Esophagus squamous epithelium (tissue), 5 donors: ENCODE data around the gene KRT72. TPM values are rescaled to one million over a fixed set of nuclear protein-coding genes. Genes with fewer than 3 reads are reported as not detected.

ENCODE experiments used
- DNase-seq: peaks from one replicate; lab custom pipeline; 2025; lab: John Stamatoyannopoulos, UW
- H3K27ac ChIP-seq, 4 donors: fragments of 200-600 bp; sonication (generic); one replicate each; pipeline ENCODE4 v1.5.1; 2016 to 2019; ENCODE audit warnings: mild to moderate bottlenecking in 1 of 4
- H3K27me3 ChIP-seq, 4 donors: fragments of 200-600 bp; sonication (generic); 1 replicate in 3 of 4; 2 replicates in 1 of 4; pipeline versions ENCODE4 v1.5.1 to v1.6.0; 2017 to 2021; ENCODE audit warnings: antibody characterized with exemption in 1 of 4
- H3K36me3 ChIP-seq, 3 donors: fragments of 200-600 bp; sonication (generic); one replicate each; pipeline ENCODE4 v1.5.1; 2016 to 2019
- H3K4me1 ChIP-seq, 3 donors: fragments of 200-600 bp; sonication (generic); one replicate each; pipeline ENCODE4 v1.5.1; 2017 to 2019
- H3K4me3 ChIP-seq, 4 donors: fragments of 200-600 bp; sonication (generic); 1 replicate in 3 of 4; 2 replicates in 1 of 4; pipeline ENCODE4 v1.5.1; 2016 to 2019; ENCODE audit warnings: mild to moderate bottlenecking in 2 of 4, moderate library complexity in 1 of 4
- H3K9me3 ChIP-seq, 3 donors: fragments of 200-600 bp; sonication (generic); one replicate each; pipeline ENCODE4 v1.5.1; 2016 to 2019
- CTCF ChIP-seq, 6 experiments: fragments of 450-650 bp in 4 of 6; fragments of 200-600 bp in 2 of 6; sonication (generic) in 2 of 6; IDR thresholded peaks; one replicate each; pipeline ENCODE4 v1.5.1; 2016 to 2019; ENCODE audit warnings: antibody characterized with exemption in 6 of 6, mild to moderate bottlenecking in 4 of 6, moderate library complexity in 4 of 6
- POLR2A ChIP-seq, 4 donors: fragments of 450-650 bp; IDR thresholded peaks; one replicate each; pipeline ENCODE4 v1.6.1; 2017; ENCODE audit warnings: antibody characterized with exemption in 4 of 4, mild to moderate bottlenecking in 4 of 4, moderate library complexity in 3 of 4
- WGBS, 2 donors: methylation state at CpG; one replicate each; pipeline ENCODE4 v1.1.5; 2018; 5-methylcytosine and 5-hydroxymethylcytosine counted together
- intact Hi-C: fragments of 100-400 bp; cut with DNase I; formaldehyde crosslinking; loops from one replicate; pipeline ENCODE4 v1.15.0; 2022
- total RNA-seq, 4 donors: library from RNA; depleted of rRNA; stranded (reverse); fragments of >200 nt; gene quantifications; one replicate each; pipeline ENCODE4 v1.1.0, GENCODE V29; 2016
- donor health status: DM: yes; HTN: yes; CAD: no.

Gene KRT72
- total RNA-seq, 4 donors from 2014 or later, result not detected

DNA sequence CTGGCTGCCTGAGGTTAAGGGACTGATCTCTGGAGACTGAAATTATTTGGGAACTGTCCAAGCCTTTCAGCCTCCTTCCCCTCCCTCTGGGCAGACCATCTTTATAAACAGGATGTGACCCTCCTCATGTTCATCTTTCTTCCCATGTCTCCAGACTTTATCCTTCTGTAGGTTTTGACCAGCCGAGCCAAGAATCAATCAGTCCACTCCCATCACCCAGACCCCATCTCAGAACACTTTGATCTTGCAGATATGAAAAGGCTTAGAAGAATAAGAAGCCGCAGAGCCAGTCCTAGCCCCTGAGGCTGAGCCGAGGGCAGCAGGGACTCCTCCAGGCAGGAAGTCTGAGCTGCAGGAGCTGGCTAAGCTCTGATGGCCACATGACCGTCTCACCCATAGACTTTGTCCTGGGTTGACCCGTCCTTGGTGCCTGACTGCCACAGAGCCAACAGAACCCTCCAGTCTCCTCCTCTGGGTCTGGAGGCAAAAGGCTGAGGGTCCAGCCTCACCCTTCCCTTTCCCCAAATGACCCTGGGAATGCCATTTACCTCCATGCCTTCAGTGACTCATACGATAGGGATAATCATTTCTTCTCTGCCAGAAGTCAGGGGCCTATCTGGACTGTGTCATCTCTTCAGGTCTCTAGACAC, 49.9 kb downstream of the KRT72 start:
- H3K4me3 ChIP-seq, result no peak overlapping the region
- intact Hi-C loops, result no loop called here
- 64 to 87% methylated on average over 4 to 5 of the region's 6 CpGs for WGBS, 2 donors
- no peak for DNase-seq
- no peaks in the 10 kb centered on the region for H3K4me1 ChIP-seq
- H3K27me3 ChIP-seq, result peaks cover 0 to 14% (median 0%) of the 10 kb centered on the region in 4 donors
- no peak overlapping the region for H3K27ac ChIP-seq
- no peaks in the 10 kb centered on the region for H3K9me3 ChIP-seq
- H3K36me3 ChIP-seq, result no peaks in the 10 kb centered on the region
- TF ChIP-seq POLR2A (IDR thresholded peaks at IDR 0.05), result no peak
- TF ChIP-seq CTCF (IDR thresholded peaks at IDR 0.05), result no peak

DNA sequence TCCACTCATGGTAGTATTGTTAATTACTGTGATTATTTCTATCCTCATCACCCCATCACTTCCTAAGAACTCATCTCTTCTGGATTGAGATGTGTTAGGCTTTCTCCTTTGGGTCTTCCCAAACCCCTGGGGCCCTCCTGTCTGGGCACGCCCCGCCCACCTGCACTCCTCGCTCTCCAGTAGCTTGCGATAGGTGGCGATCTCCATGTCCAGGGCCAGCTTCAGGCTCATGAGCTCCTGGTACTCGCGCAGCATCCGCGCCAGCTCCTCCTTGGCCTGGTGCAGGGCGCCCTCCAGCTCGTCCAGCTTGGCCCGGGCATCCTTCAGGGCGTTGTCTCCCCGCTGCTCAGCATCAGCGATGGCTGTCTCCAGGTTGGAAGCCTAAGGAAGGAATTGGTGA, 55.1 kb downstream of the KRT72 start:
- intact Hi-C loops, result no loop called here
- Histone ChIP-seq H3K4me3 (no peak overlapping the region), H3K36me3 (no peaks in the 10 kb centered on the region), H3K27me3 (peaks cover 0 to 14% (median 0%) of the 10 kb centered on the region in 4 donors), H3K27ac (no peak overlapping the region), H3K4me1 (peaks cover 0 to 32% (median 4%) of the 10 kb centered on the region in 3 donors), H3K9me3 (no peaks in the 10 kb centered on the region)
- DNase-seq, result no peak
- TF ChIP-seq CTCF (IDR thresholded peaks at IDR 0.05) (no peak), POLR2A (IDR thresholded peaks at IDR 0.05) (no peak)
- WGBS, 2 donors, result 89 to 94% methylated on average over 5 to 14 of the region's 15 CpGs

DNA sequence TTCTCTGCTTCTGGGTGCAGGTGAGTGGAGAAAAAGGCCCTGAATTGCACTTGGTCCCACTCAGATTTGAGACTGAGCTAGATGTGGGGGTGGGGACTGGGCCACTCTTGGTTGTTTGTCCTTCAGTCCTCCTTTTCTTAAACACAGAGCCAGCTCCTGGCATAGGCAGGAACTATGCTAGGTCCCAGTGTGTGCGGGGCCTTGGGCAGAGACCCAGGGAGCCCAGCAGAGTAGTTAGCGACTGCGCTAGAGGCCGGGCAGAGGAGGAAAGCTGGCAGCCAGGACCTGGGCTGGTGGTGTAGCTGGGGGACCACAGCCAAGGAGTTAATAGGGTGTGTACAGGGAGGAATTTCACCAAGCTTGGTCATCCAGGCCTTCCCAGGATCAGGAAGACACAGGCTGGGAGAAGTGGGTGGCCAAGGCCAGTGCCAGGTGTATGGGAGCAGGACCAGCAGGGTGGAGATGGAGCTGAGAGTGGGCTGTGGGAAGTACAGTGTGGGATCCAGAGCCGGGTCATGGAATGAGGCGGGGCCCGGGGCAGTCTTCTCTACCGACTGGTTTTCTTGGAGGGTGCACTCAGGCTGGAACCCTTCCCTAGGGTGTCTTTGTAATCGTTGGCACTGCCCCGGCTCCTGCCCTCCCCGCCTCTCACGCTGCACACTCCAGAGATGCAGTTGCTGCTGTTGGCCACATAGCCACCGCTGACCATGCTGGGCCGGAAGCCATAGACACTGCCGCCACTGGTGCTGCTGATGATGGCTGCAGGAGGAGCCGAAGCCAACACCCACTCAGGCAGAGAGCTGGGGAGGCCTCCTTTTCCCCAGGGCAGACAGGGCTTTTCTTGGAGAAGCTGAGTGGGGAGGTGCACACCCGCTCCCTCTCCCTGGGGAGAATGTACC, 57.0 kb downstream of the KRT72 start:
- DNase-seq, result no peak
- peaks cover 0 to 51% (median 11%) of the 10 kb centered on the region in 3 donors for H3K4me1 ChIP-seq
- no peak overlapping the region for H3K4me3 ChIP-seq
- no peak overlapping the region for H3K27ac ChIP-seq
- TF ChIP-seq CTCF (IDR thresholded peaks at IDR 0.05) (peak in 1 of 6 experiments; percentile 39), POLR2A (IDR thresholded peaks at IDR 0.05) (no peak)
- H3K27me3 ChIP-seq, result peaks cover 0 to 6% (median 0%) of the 10 kb centered on the region in 4 donors
- WGBS, 2 donors, result 33 to 62% methylated on average over 10 to 11 of the region's 17 CpGs
- intact Hi-C loops, result no loop called here
- no peaks in the 10 kb centered on the region for H3K9me3 ChIP-seq
- H3K36me3 ChIP-seq, result no peaks in the 10 kb centered on the region

GRCh38 chr12:52542785-52543318, 58.4 kb downstream of the KRT72 start:
- Histone ChIP-seq H3K4me1 (peaks cover 0 to 57% (median 19%) of the 10 kb centered on the region in 3 donors), H3K27ac (no peak overlapping the region), H3K9me3 (no peaks in the 10 kb centered on the region), H3K27me3 (no peaks in the 10 kb centered on the region), H3K36me3 (no peaks in the 10 kb centered on the region), H3K4me3 (no peak overlapping the region)
- intact Hi-C loops, result no loop called here
- WGBS, 2 donors, result 78 to 81% methylated on average over 7 of the region's 7 CpGs
- DNase-seq, result no peak
- TF ChIP-seq POLR2A (IDR thresholded peaks at IDR 0.05) (no peak), CTCF (IDR thresholded peaks at IDR 0.05) (no peak)

DNA sequence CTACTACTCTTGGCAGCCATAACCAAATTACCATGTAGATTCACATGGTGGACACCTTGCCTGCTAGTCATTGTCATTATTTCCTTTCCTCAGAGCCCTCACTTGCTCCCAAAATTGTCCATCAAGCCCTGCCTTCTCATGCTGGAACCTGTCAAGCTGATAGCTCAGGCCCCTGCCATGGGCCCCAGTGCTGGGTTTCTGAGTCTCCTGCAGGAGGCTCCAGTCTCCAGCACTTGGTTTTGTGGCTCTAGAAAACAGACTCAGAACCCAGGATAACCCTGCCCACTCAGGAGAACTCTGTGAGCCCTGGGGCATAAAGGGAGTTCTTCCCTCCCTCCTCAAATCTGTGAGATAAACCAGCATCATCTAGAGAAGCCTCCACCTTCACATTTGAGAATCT, 59.1 kb downstream of the KRT72 start:
- intact Hi-C loops, result no loop called here
- Histone ChIP-seq H3K27me3 (no peaks in the 10 kb centered on the region), H3K36me3 (no peaks in the 10 kb centered on the region), H3K4me1 (peaks cover 0 to 61% (median 19%) of the 10 kb centered on the region in 3 donors), H3K27ac (no peak overlapping the region), H3K9me3 (no peaks in the 10 kb centered on the region), H3K4me3 (no peak overlapping the region)
- peak in 2 of 6 experiments; percentile 15 to 17 for TF ChIP-seq CTCF (IDR thresholded peaks at IDR 0.05)
- no peak for TF ChIP-seq POLR2A (IDR thresholded peaks at IDR 0.05)
- no peak for DNase-seq
